ENCODE measurements around the gene CAD.
"Not testable (repeated sequence)": the region's sequence is repeated elsewhere in the genome, so short reads cannot be mapped to it uniquely, and the experiment has no call there.

The CAD gene

GRCh38 chr2:27261926-27262298 lies 44.7 kb downstream of the CAD start:
- Histone ChIP-seq H3K4me3 (peak overlapping the region; percentile 93), H3K9me3 (ENCODE audit: low read depth, low read length) (no peaks in the 10 kb centered on the region), H3K9ac (ENCODE audit: insufficient read length) (peak overlapping the region; percentile 81), H3K36me3 (ENCODE audit: insufficient read depth, low read length) (no peaks in the 10 kb centered on the region; the same call in 1 of the 2 replicates), H3K27ac (no peak overlapping the region)
- DNase-seq (ENCODE audit: low read depth, low spot score), result no peak
- TF ChIP-seq POLR2AphosphoS5 (IDR thresholded peaks at IDR 0.05; ENCODE audit: borderline replicate concordance, low read depth, low read length), result no peak
- no peak for TF ChIP-seq FOXP2 (optimal IDR thresholded peaks at IDR 0.05; ENCODE audit: control extremely low read depth, extremely low read length, insufficient read depth)
- no peak for TF ChIP-seq EZH2 (IDR thresholded peaks at IDR 0.05)

DNA sequence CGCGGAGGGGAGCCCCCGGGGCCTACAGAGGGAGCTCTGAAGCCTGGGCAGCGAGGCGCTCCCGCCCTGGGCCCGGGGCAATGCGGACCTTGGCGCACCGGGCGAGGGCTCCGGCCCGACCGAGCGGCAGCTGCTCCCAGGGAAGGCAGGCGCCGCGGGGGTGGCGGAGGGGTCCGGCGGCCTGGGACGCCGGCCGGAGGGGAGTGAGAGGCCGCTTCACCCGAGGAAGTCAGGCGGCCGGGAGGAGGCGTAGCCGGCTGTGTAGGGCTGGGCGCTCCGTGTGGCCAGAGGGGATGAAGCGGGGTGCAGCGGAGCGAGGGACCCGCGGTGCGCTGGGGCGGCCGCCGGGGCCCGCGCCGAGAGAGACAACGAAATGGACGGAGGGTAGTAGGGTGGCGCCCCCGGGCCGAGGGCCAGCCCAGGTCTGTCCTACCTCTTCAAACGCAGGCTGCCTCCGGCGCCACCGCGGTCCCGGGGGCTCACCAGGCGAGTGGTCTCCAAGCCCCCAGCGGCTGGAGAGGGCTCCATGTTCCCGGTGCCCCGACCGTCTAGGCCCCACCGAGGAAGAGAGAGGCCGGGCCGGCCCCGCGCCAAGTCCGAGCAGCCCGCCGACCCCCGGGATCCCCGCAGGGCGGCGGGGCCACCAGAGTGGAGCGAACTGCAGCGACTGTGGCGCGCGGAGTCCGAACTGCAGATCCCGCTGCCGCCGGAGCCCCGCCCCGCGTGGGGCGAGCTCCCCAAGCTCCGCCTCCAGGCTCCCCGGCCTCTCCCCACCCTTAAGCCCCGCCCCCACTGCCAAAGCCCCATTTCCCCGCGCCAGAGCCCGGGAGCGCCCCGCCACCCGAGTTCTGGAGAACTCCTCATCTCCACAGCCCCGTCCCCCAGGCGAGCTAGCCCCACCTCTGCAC lies 45.5 kb downstream of the CAD start, which contains the start of gene SLC30A3:
TSS of gene SLC30A3 (minus strand) at position 669 of the 908 bp plus-strand sequence. CDS start at position 528, 141 bp downstream.
- Histone ChIP-seq H3K9me3 (ENCODE audit: low read depth, low read length) (no peaks in the 10 kb centered on the region), H3K9ac (ENCODE audit: insufficient read length) (peak within 1 kb of the TSS; percentile 81), H3K36me3 (ENCODE audit: insufficient read depth, low read length) (no peaks in the 10 kb centered on the region; the same call in 1 of the 2 replicates), H3K4me3 (peak within 1 kb of the TSS; percentile 93), H3K27ac (no peak within 1 kb of the TSS)
- DNase-seq (ENCODE audit: low read depth, low spot score), result no peak
- TF ChIP-seq POLR2AphosphoS5 (IDR thresholded peaks at IDR 0.05; ENCODE audit: borderline replicate concordance, low read depth, low read length) (peak; percentile 68), EZH2 (IDR thresholded peaks at IDR 0.05) (no peak)

- no peaks in the 10 kb centered on the region for H3K9me3 ChIP-seq (ENCODE audit: low read depth, low read length)
- no peaks in the 10 kb centered on the region for H3K36me3 ChIP-seq (ENCODE audit: insufficient read depth, low read length)
- no peak overlapping the region for H3K27ac ChIP-seq
- no peak for DNase-seq (ENCODE audit: low read depth, low spot score)
- peak overlapping the region; percentile 93 for H3K4me3 ChIP-seq
- peak overlapping the region; percentile 60 for H3K9ac ChIP-seq (ENCODE audit: insufficient read length)
- TF ChIP-seq POLR2AphosphoS5 (IDR thresholded peaks at IDR 0.05; ENCODE audit: borderline replicate concordance, low read depth, low read length) (no peak), FOXP2 (optimal IDR thresholded peaks at IDR 0.05; ENCODE audit: control extremely low read depth, extremely low read length, insufficient read depth) (no peak), EZH2 (IDR thresholded peaks at IDR 0.05) (no peak)
Observed at GRCh38 chr2:27263287-27264252, 46.4 kb downstream of the CAD start.

DNA sequence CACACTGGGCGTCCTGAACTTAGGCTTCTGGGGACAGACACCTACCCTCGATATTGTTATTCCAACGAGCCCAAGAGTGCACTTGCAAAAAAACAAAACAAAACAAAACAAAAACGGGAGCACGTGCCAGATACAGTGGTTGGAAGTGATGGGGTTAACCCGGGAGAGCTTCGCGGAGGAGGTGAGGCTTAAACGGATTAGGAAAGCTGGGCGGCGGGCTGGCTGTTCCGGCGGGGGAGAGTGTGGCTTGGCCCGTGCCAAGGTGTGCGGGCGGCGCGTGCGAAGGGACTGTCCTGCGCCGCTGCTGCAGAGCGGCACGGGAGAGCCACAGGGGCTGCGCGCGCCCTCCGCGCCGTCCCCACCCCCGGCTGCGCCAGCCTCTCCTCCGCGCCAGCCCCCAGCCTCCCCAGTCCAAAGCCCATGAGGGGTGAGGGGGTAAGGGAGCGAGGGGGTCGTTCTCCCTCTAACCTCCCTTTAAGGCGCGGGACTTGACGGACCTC lies 47.1 kb downstream of the CAD start:
- Histone ChIP-seq H3K9me3 (ENCODE audit: low read depth, low read length) (no peaks in the 10 kb centered on the region), H3K36me3 (ENCODE audit: insufficient read depth, low read length) (no peaks in the 10 kb centered on the region), H3K27ac (no peak overlapping the region), H3K9ac (ENCODE audit: insufficient read length) (no peak overlapping the region), H3K4me3 (peak overlapping the region; percentile 93)
- TF ChIP-seq FOXP2 (optimal IDR thresholded peaks at IDR 0.05; ENCODE audit: control extremely low read depth, extremely low read length, insufficient read depth) (no peak), POLR2AphosphoS5 (IDR thresholded peaks at IDR 0.05; ENCODE audit: borderline replicate concordance, low read depth, low read length) (no peak), EZH2 (IDR thresholded peaks at IDR 0.05) (no peak)
- no peak for DNase-seq (ENCODE audit: low read depth, low spot score)

- DNase-seq (ENCODE audit: low read depth, low spot score), result no peak
Observed at GRCh38 chr2:27264753-27265535, 47.8 kb downstream of the CAD start.

GRCh38 chr2:27265536-27265870 lies 48.3 kb downstream of the CAD start:
- H3K36me3 ChIP-seq (ENCODE audit: insufficient read depth, low read length), result no peaks in the 10 kb centered on the region
- TF ChIP-seq EZH2 (IDR thresholded peaks at IDR 0.05), result no peak
- no peak for TF ChIP-seq POLR2AphosphoS5 (IDR thresholded peaks at IDR 0.05; ENCODE audit: borderline replicate concordance, low read depth, low read length)
- no peak for TF ChIP-seq FOXP2 (optimal IDR thresholded peaks at IDR 0.05; ENCODE audit: control extremely low read depth, extremely low read length, insufficient read depth)
- no peak overlapping the region for H3K27ac ChIP-seq
- no peak overlapping the region for H3K4me3 ChIP-seq
- no peaks in the 10 kb centered on the region for H3K9me3 ChIP-seq (ENCODE audit: low read depth, low read length)
- DNase-seq (ENCODE audit: low read depth, low spot score), result no peak
- H3K9ac ChIP-seq (ENCODE audit: insufficient read length), result no peak overlapping the region

More at GRCh38 chr2:27264753-27265535, 47.8 kb downstream of the CAD start:
- no peak for TF ChIP-seq POLR2AphosphoS5 (IDR thresholded peaks at IDR 0.05; ENCODE audit: borderline replicate concordance, low read depth, low read length)
- no peak for TF ChIP-seq FOXP2 (optimal IDR thresholded peaks at IDR 0.05; ENCODE audit: control extremely low read depth, extremely low read length, insufficient read depth)
- H3K9me3 ChIP-seq (ENCODE audit: low read depth, low read length), result no peaks in the 10 kb centered on the region
- H3K36me3 ChIP-seq (ENCODE audit: insufficient read depth, low read length), result no peaks in the 10 kb centered on the region
- H3K4me3 ChIP-seq, result peak overlapping the region; percentile 7; the same call in 1 of the 2 replicates
- no peak overlapping the region for H3K27ac ChIP-seq
- no peak overlapping the region for H3K9ac ChIP-seq (ENCODE audit: insufficient read length)

DNA sequence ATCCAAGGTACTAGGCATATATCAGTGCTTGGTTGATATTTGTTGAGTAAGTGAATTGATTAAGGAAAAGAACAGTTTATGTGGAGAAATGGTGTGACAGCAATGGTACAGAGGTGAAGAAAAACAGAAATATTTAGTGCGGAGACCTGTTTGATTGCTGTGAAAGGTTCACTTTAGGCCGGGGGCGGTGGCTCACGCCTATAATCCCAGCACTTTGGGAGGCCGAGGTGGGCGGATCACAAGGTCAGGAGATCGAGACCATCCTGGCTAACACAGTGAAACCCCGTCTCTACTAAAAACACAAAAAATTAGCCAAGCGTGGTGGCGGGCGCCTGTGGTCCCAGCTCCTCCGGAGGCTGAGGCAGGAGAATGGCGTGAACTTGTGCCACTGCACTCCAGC lies 51.1 kb downstream of the CAD start:
- not testable (repeated sequence) for H3K9ac ChIP-seq (ENCODE audit: insufficient read length); DNase-seq (ENCODE audit: low read depth, low spot score); H3K27ac ChIP-seq; H3K36me3 ChIP-seq (ENCODE audit: insufficient read depth, low read length); H3K4me3 ChIP-seq; H3K9me3 ChIP-seq (ENCODE audit: low read depth, low read length)
